Immature natural killer cell (primary cell): ENCODE results near the gene CYP2A6. TPM values are rescaled to one million over a fixed set of nuclear protein-coding genes. Genes with fewer than 3 reads are reported as not detected.
"Not testable (repeated sequence)": the region's sequence is repeated elsewhere in the genome, so short reads cannot be mapped to it uniquely, and the experiment has no call there.

Source experiments
- DNase-seq, 3 donors: peaks; one replicate each; pipeline ENCODE4 v3.0.0; 2022; ENCODE audit warnings: mixed read lengths in 1 of 3
- H3K27ac Mint-ChIP-seq, 6 donors: one replicate each; pipeline ENCODE4 v1.8.0; 2020; ENCODE audit warnings: mixed read lengths in 6 of 6, mild to moderate bottlenecking in 5 of 6, inconsistent platforms in 4 of 6, moderate library complexity in 3 of 6
- H3K27me3 Mint-ChIP-seq, 3 donors: one replicate each; pipeline ENCODE4 v1.8.0; 2020 to 2021; ENCODE audit warnings: low read depth in 3 of 3, mild to moderate bottlenecking in 3 of 3, mixed read lengths in 3 of 3, moderate library complexity in 3 of 3, inconsistent platforms in 1 of 3
- H3K36me3 Mint-ChIP-seq, 3 donors: one replicate each; pipeline ENCODE4 v1.8.0; 2020; ENCODE audit warnings: mixed read lengths in 3 of 3, inconsistent platforms in 2 of 3, mild to moderate bottlenecking in 2 of 3
- H3K4me1 Mint-ChIP-seq, 2 donors: one replicate each; pipeline ENCODE4 v1.8.0; 2020; ENCODE audit warnings: inconsistent platforms in 2 of 2, mild to moderate bottlenecking in 2 of 2, mixed read lengths in 2 of 2, moderate library complexity in 1 of 2
- H3K4me3 Mint-ChIP-seq, 5 donors: one replicate each; pipeline ENCODE4 v1.8.0; 2020; ENCODE audit warnings: mild to moderate bottlenecking in 5 of 5, mixed read lengths in 5 of 5, inconsistent platforms in 3 of 5, moderate library complexity in 3 of 5
- H3K9me3 Mint-ChIP-seq, 6 donors: one replicate each; pipeline ENCODE4 v1.8.0; 2020; ENCODE audit warnings: mild to moderate bottlenecking in 6 of 6, mixed read lengths in 6 of 6, inconsistent platforms in 4 of 6, moderate library complexity in 3 of 6
- polyA plus RNA-seq, 3 donors: library from polyadenylated mRNA; unstranded; fragments of 300-500 nt; fragmentation: Illumina TruSeq; gene quantifications; one replicate each; pipeline ENCODE4 v1.2.3, GENCODE V29; 2021

The CYP2A6 gene
- polyA plus RNA-seq, 3 donors from 2014 or later, result 0.48 TPM; not detected in 2

GRCh38 chr19:40872209-40872608, 22.0 kb upstream of the CYP2A6 start:
- Mint-ChIP-seq H3K27ac (no peak overlapping the region), H3K4me3 (no peak overlapping the region), H3K36me3 (no peaks in the 10 kb centered on the region), H3K4me1 (peaks cover 16 to 22% of the 10 kb centered on the region in 2 donors), H3K27me3 (peaks cover 8 to 12% (median 9%) of the 10 kb centered on the region in 3 donors), H3K9me3 (no peaks in the 10 kb centered on the region)
- no peak for DNase-seq

GRCh38 chr19:40867701-40868100, 17.5 kb upstream of the CYP2A6 start:
- Mint-ChIP-seq H3K27ac (no peak overlapping the region), H3K4me1 (no peaks in the 10 kb centered on the region), H3K9me3 (no peaks in the 10 kb centered on the region), H3K4me3 (no peak overlapping the region), H3K36me3 (no peaks in the 10 kb centered on the region), H3K27me3 (peaks cover 2 to 9% (median 5%) of the 10 kb centered on the region in 3 donors)
- DNase-seq, result no peak

GRCh38 chr19:40864739-40865496, 14.7 kb upstream of the CYP2A6 start:
- not testable (repeated sequence) for H3K4me3 Mint-ChIP-seq, H3K4me1 Mint-ChIP-seq, H3K9me3 Mint-ChIP-seq, H3K27me3 Mint-ChIP-seq, DNase-seq, H3K36me3 Mint-ChIP-seq
- peak overlapping the region in 1 of 6 donors; percentile 25 for H3K27ac Mint-ChIP-seq

- H3K9me3 Mint-ChIP-seq, result no peaks in the 10 kb centered on the region
- H3K4me1 Mint-ChIP-seq, result no peaks in the 10 kb centered on the region
- DNase-seq, result no peak
- no peaks in the 10 kb centered on the region for H3K36me3 Mint-ChIP-seq
- H3K4me3 Mint-ChIP-seq, result no peak overlapping the region
- H3K27ac Mint-ChIP-seq, result no peak overlapping the region
- peaks cover 0 to 1% (median 0%) of the 10 kb centered on the region in 3 donors for H3K27me3 Mint-ChIP-seq
Measured at GRCh38 chr19:40862785-40863184, 12.5 kb upstream of the CYP2A6 start.

GRCh38 chr19:40862333-40862732, 12.1 kb upstream of the CYP2A6 start:
- H3K36me3 Mint-ChIP-seq, result no peaks in the 10 kb centered on the region
- H3K4me3 Mint-ChIP-seq, result no peak overlapping the region
- no peaks in the 10 kb centered on the region for H3K4me1 Mint-ChIP-seq
- no peaks in the 10 kb centered on the region for H3K27me3 Mint-ChIP-seq
- no peak overlapping the region for H3K27ac Mint-ChIP-seq
- no peak for DNase-seq
- H3K9me3 Mint-ChIP-seq, result no peaks in the 10 kb centered on the region

- H3K27ac Mint-ChIP-seq, result no peak overlapping the region
- H3K9me3 Mint-ChIP-seq, result no peaks in the 10 kb centered on the region
- no peaks in the 10 kb centered on the region for H3K4me1 Mint-ChIP-seq
- H3K27me3 Mint-ChIP-seq, result no peaks in the 10 kb centered on the region
- DNase-seq, result no peak
- no peaks in the 10 kb centered on the region for H3K36me3 Mint-ChIP-seq
- H3K4me3 Mint-ChIP-seq, result no peak overlapping the region
Measured at GRCh38 chr19:40858109-40858508, 7.9 kb upstream of the CYP2A6 start.

- not testable (repeated sequence) for H3K9me3 Mint-ChIP-seq, H3K4me3 Mint-ChIP-seq, DNase-seq, H3K36me3 Mint-ChIP-seq
- peaks cover 15 to 28% (median 17%) of the 10 kb centered on the region in 3 donors for H3K27me3 Mint-ChIP-seq
- H3K4me1 Mint-ChIP-seq, result peaks cover 11 to 17% of the 10 kb centered on the region in 2 donors
- H3K27ac Mint-ChIP-seq, result peak overlapping the region in 1 of 6 donors; percentile 49
Measured at GRCh38 chr19:40852467-40853152, 2.4 kb upstream of the CYP2A6 start.

- DNase-seq, H3K9me3 Mint-ChIP-seq, H3K4me3 Mint-ChIP-seq, H3K36me3 Mint-ChIP-seq: not testable (repeated sequence)
- Mint-ChIP-seq H3K27me3 (peaks cover 18 to 45% (median 24%) of the 10 kb centered on the region in 3 donors), H3K27ac (peak overlapping the region in 3 of 6 donors; percentile 37 to 89 (median 53)), H3K4me1 (peaks cover 31 to 48% of the 10 kb centered on the region in 2 donors)
Measured at GRCh38 chr19:40846722-40847121, 3.5 kb downstream of the CYP2A6 start.

GRCh38 chr19:40843653-40844052, 6.6 kb downstream of the CYP2A6 start:
- H3K36me3 Mint-ChIP-seq, H3K9me3 Mint-ChIP-seq: not testable (repeated sequence)
- Mint-ChIP-seq H3K27ac (peak overlapping the region; percentile 78 to 99 (median 94)), H3K4me1 (peaks cover 25 to 40% of the 10 kb centered on the region in 2 donors), H3K4me3 (peak overlapping the region; percentile 61 to 92 (median 77)), H3K27me3 (peaks cover 8 to 26% (median 15%) of the 10 kb centered on the region in 3 donors)
- DNase-seq, result peak; percentile 78 to 83 (median 80)

GRCh38 chr19:40842997-40843652, 7.1 kb downstream of the CYP2A6 start:
- peaks cover 24 to 36% of the 10 kb centered on the region in 2 donors for H3K4me1 Mint-ChIP-seq
- peaks cover 5 to 22% (median 12%) of the 10 kb centered on the region in 3 donors for H3K27me3 Mint-ChIP-seq
- not testable (repeated sequence) for H3K9me3 Mint-ChIP-seq, H3K36me3 Mint-ChIP-seq, DNase-seq
- H3K4me3 Mint-ChIP-seq, result peak overlapping the region; percentile 55 to 92 (median 77)
- peak overlapping the region; percentile 78 to 99 (median 94) for H3K27ac Mint-ChIP-seq

GRCh38 chr19:40842012-40842411, 8.2 kb downstream of the CYP2A6 start:
- Mint-ChIP-seq H3K27me3 (peaks cover 2 to 13% (median 2%) of the 10 kb centered on the region in 3 donors), H3K4me1 (peaks cover 17 to 29% of the 10 kb centered on the region in 2 donors), H3K27ac (peak overlapping the region in 3 of 6 donors; percentile 66 to 77 (median 74))
- not testable (repeated sequence) for DNase-seq, H3K9me3 Mint-ChIP-seq, H3K36me3 Mint-ChIP-seq, H3K4me3 Mint-ChIP-seq

GRCh38 chr19:40838477-40838876, 11.8 kb downstream of the CYP2A6 start:
- H3K4me1 Mint-ChIP-seq, result peaks cover 11 to 13% of the 10 kb centered on the region in 2 donors
- H3K27ac Mint-ChIP-seq, result peak overlapping the region in 1 of 6 donors; percentile 36
- H3K4me3 Mint-ChIP-seq, H3K9me3 Mint-ChIP-seq, H3K27me3 Mint-ChIP-seq, DNase-seq, H3K36me3 Mint-ChIP-seq: not testable (repeated sequence)

GRCh38 chr19:40836754-40837429, 13.4 kb downstream of the CYP2A6 start:
- no peak overlapping the region for H3K27ac Mint-ChIP-seq
- peaks cover 0 to 4% (median 0%) of the 10 kb centered on the region in 3 donors for H3K36me3 Mint-ChIP-seq
- H3K27me3 Mint-ChIP-seq, result peaks cover 0 to 1% (median 0%) of the 10 kb centered on the region in 3 donors
- H3K4me3 Mint-ChIP-seq, result no peak overlapping the region
- H3K9me3 Mint-ChIP-seq, result no peaks in the 10 kb centered on the region
- no peak for DNase-seq
- H3K4me1 Mint-ChIP-seq, result peaks cover 17 to 22% of the 10 kb centered on the region in 2 donors
